Midbrain (tissue), 1 donor: Measurements from ENCODE around the gene LEKR1.

Experiments used
- DNase-seq: peaks from one replicate; lab custom pipeline; 2025; lab: John Stamatoyannopoulos, UW

The LEKR1 gene

DNA sequence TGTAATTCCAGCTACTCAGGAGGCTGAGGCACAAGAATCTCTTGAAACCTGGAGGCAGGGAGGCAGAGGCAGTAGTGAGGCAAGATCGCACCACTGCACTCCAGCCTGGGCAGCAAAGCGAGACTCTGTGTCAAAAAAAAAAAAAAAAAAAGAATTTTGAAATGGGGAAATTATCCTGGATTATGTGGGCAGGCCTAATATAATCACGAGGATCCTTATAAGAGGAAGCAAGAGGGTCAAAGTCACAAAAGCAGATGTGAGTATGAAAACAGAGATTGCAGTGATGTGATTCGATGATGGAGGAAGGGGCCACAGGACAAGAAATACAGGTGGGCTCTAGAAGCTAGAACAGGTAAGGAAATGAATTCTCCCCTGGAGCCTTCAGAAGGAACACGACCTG is 159.6 kb downstream of the LEKR1 start:
- DNase-seq = no peak

DNA sequence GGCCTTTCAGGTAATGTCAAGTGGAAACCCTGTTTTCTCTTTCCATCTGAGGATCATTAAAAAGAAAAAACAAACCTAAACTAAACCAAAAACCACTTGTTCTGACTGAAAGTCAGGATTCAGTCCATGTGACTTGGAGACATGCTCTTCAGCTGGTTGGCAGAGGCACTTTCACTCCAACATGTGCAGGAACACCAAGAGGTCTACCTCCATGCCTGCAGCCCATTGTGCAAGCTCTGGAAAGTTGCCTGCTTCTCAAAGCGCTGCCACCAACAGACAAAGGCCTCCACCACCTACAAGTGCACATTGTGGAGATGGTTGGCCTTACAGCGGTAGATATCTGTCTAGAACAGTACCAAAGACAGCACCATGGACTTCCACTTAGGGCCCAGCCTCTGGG is 161.8 kb downstream of the LEKR1 start:
- no peak for DNase-seq

DNA sequence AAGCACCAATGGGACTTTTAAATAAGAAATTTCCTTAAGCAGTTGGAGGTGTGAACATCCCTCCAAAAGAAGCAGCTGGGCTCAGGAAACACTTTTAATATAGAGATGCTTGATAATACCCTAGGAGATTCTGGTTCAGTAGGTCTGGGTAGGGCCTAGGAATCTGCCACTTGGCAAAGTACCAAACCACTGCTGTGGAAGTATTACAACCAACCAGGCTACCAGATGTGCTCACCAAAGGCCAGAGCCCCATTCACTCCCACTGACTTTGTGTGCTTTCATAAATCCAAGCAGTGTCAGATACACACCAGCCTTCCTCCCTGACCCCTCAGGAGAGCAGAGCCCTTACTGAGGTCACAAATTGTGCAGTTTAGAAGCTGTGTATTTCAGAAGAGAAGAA is 171.2 kb downstream of the LEKR1 start:
- no peak for DNase-seq

DNA sequence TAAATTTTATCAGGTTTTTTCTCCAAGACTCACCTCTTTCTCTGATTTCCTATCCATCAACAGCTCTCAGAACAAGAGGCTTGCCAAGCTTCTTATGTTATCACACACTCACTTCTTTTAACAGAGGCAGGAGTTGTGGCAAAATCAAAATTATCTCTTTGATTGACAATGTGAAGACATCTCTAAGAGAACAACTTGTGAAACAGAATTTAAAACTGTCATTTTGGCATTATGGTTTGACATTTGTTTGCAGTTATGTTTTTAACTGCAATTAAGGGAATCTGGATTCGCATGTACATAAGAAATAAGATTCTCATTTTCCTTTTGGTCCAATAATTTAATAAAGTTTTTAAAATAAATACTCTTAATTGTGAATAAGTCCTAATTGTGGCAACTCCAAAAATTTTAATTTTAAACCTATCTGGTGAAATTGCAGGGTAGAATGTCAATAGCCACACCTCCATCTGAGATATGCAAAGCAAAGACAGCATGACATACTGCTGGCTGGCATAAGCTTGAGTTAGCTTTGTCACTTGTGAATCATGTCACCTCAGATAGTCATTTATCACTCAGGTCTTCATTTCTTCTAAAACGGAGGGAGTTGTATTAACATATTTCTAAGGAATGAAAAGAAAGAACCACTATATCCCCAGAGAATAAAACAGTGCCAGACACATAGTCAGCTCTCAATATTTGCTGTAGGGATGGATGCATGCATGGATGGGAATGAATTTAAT is 175.2 kb downstream of the LEKR1 start:
- no peak for DNase-seq

DNA sequence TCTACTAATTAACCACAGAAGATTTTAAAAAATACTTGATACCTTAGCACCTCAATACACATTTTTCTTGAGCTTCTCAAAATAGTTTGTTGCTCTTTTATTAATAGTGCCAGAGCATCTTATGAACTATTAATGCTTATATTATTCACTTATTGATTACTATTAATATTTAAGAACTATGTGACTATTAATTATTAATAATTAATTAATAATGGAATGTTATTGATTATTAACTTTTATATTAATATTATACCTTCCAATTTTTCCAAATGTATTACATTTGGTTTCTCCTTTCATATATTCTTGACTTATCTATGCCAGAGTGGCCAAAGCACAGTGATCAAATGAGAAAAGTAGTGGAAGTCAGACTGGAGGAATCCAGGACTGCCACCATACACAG is 195.5 kb downstream of the LEKR1 start:
- DNase-seq = no peak

DNA sequence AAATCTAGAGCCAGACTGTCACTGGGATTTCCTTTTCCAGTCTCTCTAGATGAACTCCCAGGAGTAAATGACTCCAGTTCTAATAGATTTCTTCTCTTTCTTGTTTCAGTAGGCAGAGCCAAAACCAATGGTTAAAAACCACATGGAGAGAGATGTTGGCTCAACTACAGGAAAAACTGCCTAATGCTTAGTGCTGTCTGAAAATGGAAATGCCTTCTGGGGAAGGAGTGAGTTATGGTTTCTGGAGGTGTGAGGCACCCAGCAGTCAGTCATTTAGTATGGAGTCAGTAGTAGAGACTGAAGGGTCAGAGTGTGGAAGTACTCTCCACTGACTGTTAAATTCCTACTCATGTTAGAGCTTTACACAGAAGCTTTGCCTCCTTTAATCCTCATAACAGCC is 197.1 kb downstream of the LEKR1 start:
- no peak for DNase-seq

DNA sequence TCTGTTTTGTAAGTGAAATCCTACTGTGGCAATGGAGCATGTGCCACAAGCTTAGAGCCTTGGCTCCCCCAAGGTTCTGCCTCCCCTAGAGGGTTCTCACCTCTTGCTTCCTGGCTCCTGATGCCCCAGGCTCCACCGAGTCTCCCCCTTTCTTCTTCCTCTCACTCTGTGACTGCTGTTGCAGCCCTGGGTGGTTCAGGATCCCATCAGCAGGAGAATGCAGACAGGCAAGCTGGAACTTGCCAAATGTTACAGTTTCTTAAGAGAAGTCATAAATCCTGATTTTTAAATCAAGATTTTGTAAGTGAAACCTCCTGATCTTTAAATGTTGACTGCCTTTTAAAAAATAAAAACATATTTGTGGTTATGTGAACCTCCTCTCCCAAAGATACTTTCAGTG is 199.9 kb downstream of the LEKR1 start:
- DNase-seq = no peak

DNA sequence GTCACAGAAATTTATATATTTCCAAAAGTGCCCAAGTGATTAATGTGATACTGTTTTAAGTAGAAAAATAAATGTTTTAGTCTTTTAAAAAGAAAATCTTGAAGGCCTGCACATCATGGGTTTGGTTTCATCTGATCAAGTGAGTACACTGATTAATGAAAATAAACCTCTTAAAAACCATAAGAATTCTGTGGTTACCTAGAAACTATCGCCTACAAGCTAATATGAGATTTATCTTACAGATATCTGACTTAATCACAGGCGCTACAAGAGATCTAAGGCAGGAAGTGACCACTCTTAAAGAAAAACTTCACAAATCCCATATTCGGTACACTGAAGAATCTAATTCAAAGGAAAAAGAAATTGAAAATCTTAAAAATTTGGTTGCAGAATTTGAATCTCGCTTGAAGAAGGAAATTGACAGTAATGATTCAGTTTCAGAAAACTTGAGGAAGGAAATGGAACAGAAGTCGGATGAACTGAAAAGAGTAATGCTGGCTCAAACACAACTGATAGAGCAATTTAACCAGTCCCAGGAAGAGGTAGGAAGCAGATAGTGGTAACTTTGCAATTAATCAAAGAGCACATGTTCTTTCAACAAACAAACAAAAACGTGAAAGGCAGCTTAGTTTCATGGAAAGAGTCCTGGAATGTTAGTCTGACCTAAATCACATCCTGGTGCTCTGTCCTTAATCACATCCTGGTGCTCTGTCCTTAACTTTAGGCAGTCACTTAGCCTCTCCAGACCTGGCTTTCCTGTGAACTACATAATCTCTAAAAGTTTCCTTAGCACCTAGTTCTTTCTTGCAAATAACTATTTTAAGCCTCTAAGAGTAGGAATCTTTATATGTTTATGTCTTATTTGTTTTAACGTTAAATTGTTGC is 201.9 kb downstream of the LEKR1 start:
- DNase-seq = no peak

DNA sequence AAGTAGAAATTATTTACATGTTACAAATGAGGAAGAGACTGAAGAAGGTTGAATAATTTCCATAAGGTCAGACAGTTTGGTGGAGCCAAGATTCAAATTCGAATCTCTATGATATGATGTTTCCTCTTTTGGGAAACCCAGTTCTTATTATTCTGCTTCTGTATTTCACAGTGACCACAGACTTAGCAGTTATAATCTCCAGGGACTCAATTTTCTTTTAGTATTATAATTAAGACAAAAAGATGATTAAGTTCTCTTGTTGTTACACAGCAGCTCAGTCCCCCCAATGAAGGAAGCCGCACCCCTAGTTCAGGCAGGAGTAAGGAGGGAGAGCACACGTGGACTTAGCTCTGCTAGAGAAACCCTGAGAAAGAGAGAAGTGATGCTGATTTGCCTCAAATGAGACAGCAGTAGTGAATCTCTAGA is 203.2 kb downstream of the LEKR1 start:
- no peak for DNase-seq

DNA sequence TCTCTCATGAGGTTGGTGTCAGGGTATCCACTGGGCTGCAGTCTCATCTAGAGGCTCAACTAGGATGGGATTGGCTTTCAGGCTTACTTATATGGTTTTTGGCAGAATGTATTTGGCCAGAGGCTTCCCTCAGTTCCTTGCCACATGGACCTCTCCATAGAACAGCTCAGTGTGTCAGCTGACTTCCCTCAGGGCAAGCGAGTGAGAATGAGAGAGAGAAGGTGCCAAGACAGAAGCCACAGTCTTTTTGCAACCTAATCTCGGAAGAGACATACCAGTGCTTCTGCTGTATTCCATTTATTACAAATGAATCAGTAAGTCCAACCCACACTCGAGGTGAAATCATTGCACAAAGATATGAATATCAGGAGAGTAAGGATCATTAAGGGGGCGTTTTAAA is 204.6 kb downstream of the LEKR1 start:
- DNase-seq = no peak

DNA sequence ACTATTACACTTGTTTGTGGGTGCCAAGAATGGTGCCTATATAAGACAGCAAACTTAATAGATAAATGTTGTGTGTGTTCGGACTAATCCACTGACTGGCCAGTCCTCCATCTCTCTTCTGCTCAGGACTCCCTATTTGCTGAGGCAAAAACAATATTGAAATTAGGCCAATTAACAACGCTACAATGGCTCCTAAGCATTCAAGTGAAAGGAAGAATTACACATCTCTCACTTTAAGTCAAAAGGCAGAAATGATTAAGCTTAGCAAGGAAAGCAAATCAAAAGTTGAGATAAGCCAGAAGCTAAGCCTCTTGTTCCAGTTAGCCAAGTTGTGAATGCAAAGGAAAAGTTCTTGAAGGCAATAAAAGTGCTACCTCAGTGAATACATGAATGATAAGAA is 206.8 kb downstream of the LEKR1 start:
- no peak for DNase-seq

DNA sequence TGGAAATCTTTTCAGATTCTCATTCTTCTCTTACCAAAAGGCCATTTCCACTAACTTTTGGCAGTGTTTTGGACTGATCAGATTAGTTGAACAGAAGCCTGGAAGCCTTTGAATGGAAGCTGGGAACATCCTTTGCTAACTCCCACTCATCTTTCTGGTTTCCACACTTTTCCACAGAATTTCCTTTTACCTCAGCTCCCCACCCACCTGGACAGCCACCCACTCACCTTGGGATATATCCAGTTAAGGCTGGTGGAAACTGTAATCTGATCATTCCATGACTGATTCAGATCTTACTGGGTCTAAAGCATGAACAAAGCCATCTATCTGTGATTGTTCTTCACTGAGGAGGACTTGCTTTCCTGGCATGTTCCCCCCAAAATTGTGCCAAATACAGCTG is 214.3 kb downstream of the LEKR1 start:
- no peak for DNase-seq

DNA sequence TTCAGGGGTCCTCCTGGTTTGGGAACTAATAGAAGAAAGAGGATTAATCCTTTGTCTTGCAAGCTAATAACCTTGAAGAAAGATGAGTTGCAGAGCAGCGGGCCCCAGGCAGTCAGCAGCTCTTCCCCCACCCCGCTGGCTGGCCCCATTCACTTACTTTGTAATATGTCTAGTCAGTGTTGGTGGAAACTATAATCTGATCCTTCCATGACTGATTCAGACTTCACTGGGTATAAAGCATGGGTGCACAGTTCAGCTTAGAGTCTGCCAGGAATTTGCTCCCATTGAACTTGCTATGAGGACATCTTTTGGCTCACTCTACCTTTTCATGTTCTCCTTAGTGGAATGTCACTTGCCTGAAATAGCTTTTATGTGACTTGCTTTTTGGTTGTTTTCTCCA is 216.1 kb downstream of the LEKR1 start:
- DNase-seq = no peak

DNA sequence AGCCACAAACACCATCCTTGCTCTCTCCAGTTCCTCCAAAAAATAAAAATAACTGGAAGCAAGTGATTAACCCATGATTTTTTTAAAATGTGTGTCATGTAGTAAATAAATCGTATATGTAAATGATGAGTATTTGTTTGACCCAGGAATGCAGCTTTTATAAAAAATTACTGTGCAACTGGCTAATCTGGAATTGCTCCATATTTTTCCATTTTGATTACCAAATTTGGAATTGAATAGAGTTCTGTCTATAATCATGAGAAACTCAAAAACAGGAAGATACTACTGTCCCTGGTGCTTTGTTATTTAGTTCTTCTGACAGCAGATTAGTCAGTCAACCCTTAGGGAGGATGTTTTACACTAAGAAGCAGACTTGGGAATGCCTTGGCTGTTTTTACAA is 217.6 kb downstream of the LEKR1 start:
- no peak for DNase-seq

DNA sequence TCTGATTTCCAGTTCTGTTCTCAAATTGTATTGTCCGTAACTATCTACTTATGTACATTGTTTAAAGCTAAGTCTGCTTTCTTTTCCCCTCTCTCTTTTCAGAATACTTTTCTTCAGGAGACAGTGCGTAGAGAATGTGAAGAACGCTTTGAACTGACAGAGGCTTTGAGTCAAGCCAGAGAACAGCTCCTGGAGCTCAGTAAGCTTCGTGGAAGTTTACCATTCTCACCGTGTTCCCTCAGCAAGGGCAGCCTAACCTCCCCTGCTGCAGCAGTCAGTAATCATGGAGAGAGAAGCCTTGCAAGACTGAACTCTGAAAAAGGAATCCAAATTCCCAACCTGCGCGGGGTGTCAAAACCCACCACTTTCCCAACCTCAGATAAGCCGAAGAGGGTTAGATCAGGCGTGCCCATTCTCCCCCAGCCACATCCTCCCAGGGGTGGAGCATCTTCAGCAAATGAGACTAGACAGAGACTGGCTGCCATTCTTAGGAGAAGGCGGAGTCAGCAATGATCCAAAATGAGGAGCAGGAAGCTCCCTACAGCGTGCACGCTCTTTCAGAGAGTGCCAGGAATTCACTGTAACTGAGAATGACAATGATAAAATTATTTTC is 219.2 kb downstream of the LEKR1 start:
- DNase-seq = no peak

DNA sequence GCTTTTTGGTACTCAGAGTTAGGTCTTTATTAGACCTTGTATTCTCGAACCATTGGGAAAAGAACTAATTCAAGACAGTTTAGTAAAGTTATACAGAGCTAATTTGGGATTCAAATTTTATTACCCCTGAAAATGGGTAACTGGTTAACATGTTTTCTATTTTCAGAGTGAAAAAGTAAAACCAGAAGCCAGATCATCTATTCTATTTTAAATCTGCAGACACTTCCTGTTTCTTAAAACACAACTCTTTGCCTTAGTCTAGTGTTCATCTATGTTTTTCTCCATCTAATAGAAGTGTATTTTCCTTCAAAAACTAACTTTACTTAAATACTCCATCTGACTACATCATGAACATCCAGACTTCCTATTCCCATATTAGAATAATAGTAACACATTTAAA is 220.4 kb downstream of the LEKR1 start:
- DNase-seq = no peak

DNA sequence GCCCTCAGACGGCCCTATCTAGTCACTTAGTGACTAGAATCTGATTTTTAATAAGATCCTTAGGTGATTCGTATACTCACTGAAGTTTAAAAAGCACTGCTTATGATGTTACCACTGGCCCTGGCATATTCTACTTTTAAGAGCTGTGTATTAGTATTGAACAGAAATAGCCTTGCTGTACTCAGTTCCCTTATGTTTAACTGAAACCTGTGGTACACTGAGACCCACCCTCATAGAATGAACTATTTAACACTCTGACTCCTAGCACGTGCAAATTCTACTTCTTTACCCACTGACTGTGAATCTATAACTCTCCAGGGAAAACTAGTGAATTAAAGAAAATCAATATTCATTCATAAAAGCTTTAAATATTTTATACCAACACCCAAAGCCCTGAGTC is 224.9 kb downstream of the LEKR1 start:
- DNase-seq = no peak

DNA sequence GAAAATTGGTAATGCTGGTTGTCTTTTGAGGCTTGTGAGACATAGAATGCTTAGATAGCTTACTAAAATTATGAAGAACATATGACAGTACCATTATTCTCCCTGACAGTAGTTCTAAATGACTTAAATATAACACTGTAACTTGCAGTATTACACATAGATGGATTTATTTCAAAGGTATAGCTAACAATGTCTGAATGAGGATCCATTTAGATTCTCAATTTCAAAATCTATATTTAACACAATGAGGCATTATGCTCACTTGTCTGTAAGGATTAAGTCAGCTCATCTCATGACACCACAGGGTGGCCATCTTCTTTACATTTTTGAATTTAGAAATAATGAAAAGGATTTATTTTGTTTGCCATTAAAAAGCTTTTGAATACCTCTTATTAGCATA is 225.4 kb downstream of the LEKR1 start:
- no peak for DNase-seq

DNA sequence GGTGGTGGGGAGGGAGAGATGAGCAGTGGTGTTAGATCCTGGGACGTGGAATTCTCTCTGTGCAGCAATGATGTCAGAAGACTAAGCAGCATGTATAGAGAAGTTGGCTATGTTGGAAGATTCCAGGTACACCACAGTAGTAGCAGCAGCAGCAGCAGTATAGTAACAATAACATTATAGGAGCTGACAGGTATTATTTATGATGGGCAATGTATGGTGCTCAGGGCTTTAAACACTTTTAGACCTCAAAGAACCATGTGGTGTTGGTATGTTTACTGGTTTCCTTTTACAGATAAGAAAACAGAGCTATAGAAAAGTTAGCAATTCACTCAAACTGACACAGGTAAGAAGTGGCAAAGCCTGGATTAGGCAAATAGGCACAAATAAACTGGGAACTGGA is 229.9 kb downstream of the LEKR1 start:
- DNase-seq = no peak

DNA sequence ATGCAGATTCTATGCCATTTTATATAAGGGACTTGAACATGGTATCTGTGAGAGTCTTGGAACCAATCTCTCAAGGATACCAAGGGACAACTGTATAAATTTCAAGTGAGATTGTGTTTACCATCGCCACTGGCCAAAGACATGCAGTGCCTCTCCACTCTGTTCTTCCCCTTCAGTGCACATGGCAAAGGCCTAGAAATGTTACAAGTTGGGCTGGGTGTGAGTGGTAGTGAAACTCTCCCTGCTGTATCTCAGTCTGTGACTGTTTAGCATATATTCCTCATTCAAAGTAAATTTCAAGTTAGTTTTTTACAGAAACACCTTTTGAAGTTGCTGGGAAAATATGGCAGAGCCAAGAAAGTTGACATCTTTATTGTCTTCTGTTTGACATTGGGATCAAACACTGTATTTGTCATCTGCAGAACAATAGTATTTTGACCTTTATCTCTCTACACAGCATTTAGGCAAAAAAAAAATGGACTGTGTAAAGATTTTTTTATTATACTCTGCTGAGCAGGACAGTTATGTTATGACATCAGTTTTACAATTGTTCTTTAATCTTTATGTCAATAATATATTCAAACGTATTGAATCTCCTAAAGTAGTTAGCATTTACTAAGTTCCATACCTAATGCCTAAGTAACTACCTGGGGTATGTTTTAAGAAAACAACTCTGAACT is 232.4 kb downstream of the LEKR1 start:
- DNase-seq = no peak

DNA sequence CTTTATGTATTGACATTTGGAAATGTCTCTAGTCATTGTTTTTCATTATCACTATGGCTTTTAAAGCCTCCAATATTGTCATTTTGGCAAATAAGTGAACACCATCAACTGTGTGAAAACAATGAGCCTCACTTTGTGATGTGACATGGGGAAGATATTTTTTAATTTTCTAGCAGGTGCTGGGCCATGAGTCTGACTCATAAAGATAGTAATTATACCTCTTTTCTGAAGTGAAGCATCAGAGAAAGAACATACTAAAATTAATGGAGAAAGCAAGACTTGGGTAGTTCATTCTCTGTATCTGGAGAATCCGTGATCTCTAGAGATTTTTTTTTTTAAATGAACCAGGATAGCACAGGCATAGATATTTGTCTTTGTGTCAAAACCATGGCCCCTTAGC is 233.0 kb downstream of the LEKR1 start:
- no peak for DNase-seq

DNA sequence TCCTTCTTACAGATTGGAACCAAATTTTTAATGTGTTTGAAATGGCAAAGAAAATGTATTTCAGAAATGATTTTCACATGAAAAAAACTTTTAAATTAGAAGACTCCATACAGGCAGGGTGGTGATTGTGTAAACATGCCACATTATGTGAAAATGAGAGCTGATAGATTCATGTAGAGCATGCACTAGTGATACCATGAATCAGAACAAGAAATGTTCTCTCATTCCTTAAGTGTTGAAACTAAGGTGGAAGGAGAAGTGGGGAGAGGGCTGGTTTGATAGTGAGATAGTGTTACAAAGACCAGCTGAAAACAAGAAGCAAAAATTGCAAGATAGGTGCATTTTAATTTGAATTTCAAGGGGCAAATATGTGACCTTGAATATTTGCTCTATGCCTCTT is 233.5 kb downstream of the LEKR1 start:
- no peak for DNase-seq

DNA sequence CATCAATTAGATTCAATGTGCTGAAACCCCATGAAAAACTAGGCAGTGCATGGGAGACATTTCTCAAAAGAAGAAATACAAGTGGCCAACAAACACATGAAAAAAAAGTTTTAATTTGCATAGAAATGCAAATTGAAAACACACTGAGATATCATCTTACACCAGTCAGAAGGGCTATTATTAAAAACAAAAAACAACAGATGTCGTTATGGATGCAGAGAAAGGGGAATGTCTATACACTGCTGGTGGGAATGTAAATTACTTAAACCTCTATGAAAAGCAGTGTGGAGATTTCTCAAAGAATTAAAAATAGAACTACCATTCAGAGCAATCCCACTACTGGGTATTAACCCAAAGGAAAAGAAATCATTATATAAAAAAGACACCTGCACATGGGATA is 235.1 kb downstream of the LEKR1 start:
- DNase-seq = no peak
